K562 (cell line): ENCODE data around the gene PPP2R2D. TPM values are rescaled to one million over a fixed set of nuclear protein-coding genes. Genes with fewer than 3 reads are reported as not detected.

ENCODE experiments used
- ARID2 ChIP-seq: fragments of 450-650 bp; IDR thresholded peaks from 2 replicates; pipeline ENCODE4 v1.6.1; 2017; ENCODE audit warnings: antibody characterized with exemption, mild to moderate bottlenecking
- ATF3 ChIP-seq, 2 experiments: fragments of 450-650 bp in 1 of 2; sonication (generic) in 1 of 2; formaldehyde crosslinking in 1 of 2; IDR thresholded peaks in 1 of 2; conservative IDR thresholded peaks in 1 of 2; 2 replicates each; pipeline versions ENCODE4 v1.6.1 to v1.8.1; 2016 to 2023; ENCODE audit warnings: mild to moderate bottlenecking in 2 of 2, moderate library complexity in 2 of 2, inconsistent platforms in 1 of 2, missing genetic modification reagents in 1 of 2
- KAT7 ChIP-seq: sonication (generic); formaldehyde crosslinking; IDR thresholded peaks from 2 replicates; pipeline ENCODE4 v1.8.0; 2022; ENCODE audit warnings: missing genetic modification reagents, mild to moderate bottlenecking, borderline replicate concordance
- MAZ ChIP-seq, 2 experiments: fragments of 450-650 bp in 1 of 2; sonication (generic) in 1 of 2; formaldehyde crosslinking; IDR thresholded peaks in 1 of 2; conservative IDR thresholded peaks in 1 of 2; 2 replicates each; pipeline versions ENCODE4 v1.4.0 to v1.5.0; 2020; ENCODE audit warnings: mild to moderate bottlenecking in 1 of 2, missing genetic modification reagents in 1 of 2
- NR2C1 ChIP-seq, 2 experiments: fragments of 450-650 bp; IDR thresholded peaks; 2 replicates each; pipeline ENCODE4 v1.6.1; 2017; ENCODE audit warnings: mild to moderate bottlenecking in 2 of 2, antibody characterized with exemption in 1 of 2, inconsistent platforms in 1 of 2, missing compliant biosample characterization in 1 of 2, missing genetic modification characterization in 1 of 2
- NR4A1 ChIP-seq, 2 experiments: fragments of 250-450 bp in 1 of 2; fragments of 450-650 bp in 1 of 2; sonication (Bioruptor Pico) in 1 of 2; IDR thresholded peaks; 2 replicates each; pipeline versions ENCODE4 v1.4.0 to v1.6.1; 2016 to 2020; ENCODE audit warnings: mild to moderate bottlenecking in 2 of 2, missing compliant biosample characterization in 1 of 2, missing genetic modification characterization in 1 of 2, moderate library complexity in 1 of 2
- POLR2G ChIP-seq: fragments of 200-400 bp; formaldehyde crosslinking; IDR thresholded peaks from 2 replicates; pipeline ENCODE4 v1.6.1; 2017; ENCODE audit warnings: low read depth, mild to moderate bottlenecking, antibody characterized with exemption, low read length, moderate library complexity
- POLR3G ChIP-seq: IDR thresholded peaks from 2 replicates; pipeline ENCODE4 v1.6.1; 2011; ENCODE audit not compliant: insufficient read length, insufficient replicate concordance; ENCODE audit errors: extremely low read depth
- ZFX ChIP-seq: sonication (generic); formaldehyde crosslinking; IDR thresholded peaks from 2 replicates; pipeline ENCODE4 v1.8.0; 2022; ENCODE audit warnings: mild to moderate bottlenecking, missing genetic modification reagents, moderate library complexity
- polyA plus RNA-seq, 8 experiments: library from polyadenylated mRNA; depleted of rRNA in 4 of 8; stranded (reverse) in 5 of 8; unstranded in 3 of 8; fragments of >200 nt; fragmentation: Nextera tagmentation in 2 of 8; fragmentation: Illumina TruSeq in 1 of 8; extraction: Ambion mirVana in 2 of 8; extraction: Trizol in 1 of 8; gene quantifications; 2 replicates each; pipeline versions ENCODE4 v1.2.1 to v1.2.3, GENCODE V29; 2011 to 2014; ENCODE audit warnings: inconsistent platforms in 1 of 8, missing spikeins in 1 of 8
- total RNA-seq, 7 experiments: library from RNA; depleted of rRNA in 6 of 7; stranded (reverse); fragments of >200 nt in 6 of 7; fragmentation: Illumina TruSeq in 2 of 7; extraction: Trizol in 2 of 7; gene quantifications; 2 replicates each; pipeline versions ENCODE4 v1.2.1 to v1.2.3, GENCODE V29; 2011 to 2021; ENCODE audit warnings: low replicate concordance in 1 of 7

The PPP2R2D gene
- total and polyA plus RNA-seq, 9 of the 15 experiments (the other 6 are each of a cell fraction or from before 2014, with no cell fraction given), result 1.9 to 37.0 (median 26.8) TPM

- TF ChIP-seq NR2C1 (IDR thresholded peaks at IDR 0.05) (no peak), NR2C1 (tag; IDR thresholded peaks at IDR 0.05) (peak; percentile 57), NR4A1 (CRISPR knock-in tag; IDR thresholded peaks at IDR 0.05) (no peak), NR4A1 (tag; IDR thresholded peaks at IDR 0.05) (peak; percentile 18; the same call in 1 of the 2 replicates), ATF3 (IDR thresholded peaks at IDR 0.05) (peak; percentile 12; the same call in 1 of the 2 replicates), ATF3 (CRISPR knock-in tag; conservative IDR thresholded peaks at IDR 0.05) (no peak), MAZ (CRISPR knock-in tag; conservative IDR thresholded peaks at IDR 0.05 in 1 of 2, IDR thresholded peaks at IDR 0.05 in 1 of 2) (0 out of 4 replicates have a peak, but pooled peaks of 1 of the 2 experiments have one; percentile 13), POLR2G (peak; percentile 54), POLR3G (no peak), ZFX (CRISPR knock-in tag) (peak; percentile 37), KAT7 (CRISPR knock-in tag) (peak; percentile 42; the same call in 1 of the 2 replicates), ARID2 (no peak)
Observed at GRCh38 chr10:131891929-131892805, 8.6 kb upstream of the PPP2R2D start (continued).
